HCT116 (cell line): ENCODE results near the gene TTYH2. TPM values are rescaled to one million over a fixed set of nuclear protein-coding genes. Genes with fewer than 3 reads are reported as not detected.
A peak's percentile ranks its signal among the peaks of the same experiment; 100 is the strongest.

Source experiments
- ATAC-seq: fragments of 200-7000 bp; cut with Tn5 transposase; 2 replicates; pipeline ENCODE4 v1.9.1; 2020; ENCODE audit warnings: mild to moderate bottlenecking, moderate library complexity
- BruUV-seq: library from RNA; stranded (reverse); fragments of 400-500 nt; replicated peaks from 2 replicates; lab custom pipeline; 2021; lab: Mats Ljungman, UMichigan
- CTCF ChIA-PET: fragments of 300-600 bp; sonication (Branson Sonifier 250); formaldehyde crosslinking; loops from one replicate; lab custom pipeline; 2021; ENCODE audit warnings: antibody characterized with exemption; lab: Charles Lee
- POLR2A ChIA-PET: fragments of 300-600, 350-600 bp; sonication (Branson Sonifier 250); formaldehyde crosslinking; loops from one replicate; lab custom pipeline; 2021; ENCODE audit warnings: antibody characterized with exemption; lab: Charles Lee
- RAD21 ChIA-PET, 2 experiments: fragments of 300-600 bp; sonication (Branson Sonifier 250); formaldehyde crosslinking; loops; one replicate each; lab custom pipeline; 2023; ENCODE audit warnings: low total read pairs in 2 of 2; ENCODE audit not compliant: uncharacterized antibody in 2 of 2, unreplicated experiment in 2 of 2, low non-redundant PET in 1 of 2; lab: Charles Lee
- DNase-seq: peaks from one replicate; pipeline ENCODE4 v3.0.0-alpha.2; 2010; ENCODE audit warnings: low read depth, low spot score
- H2AFZ ChIP-seq: fragments of 200-600 bp; shearing (Covaris generic), sonication (generic); 2 replicates; pipeline ENCODE4 v1.6.1; 2017; ENCODE audit warnings: low read depth, mixed run types, mixed read lengths, antibody characterized with exemption, low read length; ENCODE audit not compliant: poor library complexity, severe bottlenecking
- H3K27ac ChIP-seq: 2 replicates; pipeline ENCODE4 v1.5.1; 2012; ENCODE audit warnings: low read depth, low read length
- H3K27me3 ChIP-seq: fragments of 200-600 bp; sonication (generic); 2 replicates; pipeline ENCODE4 v1.6.1; 2016; ENCODE audit warnings: mixed run types, low read length, mixed read lengths; ENCODE audit not compliant: insufficient read depth
- H3K36me3 ChIP-seq, 2 experiments: fragments of 200-500 bp in 1 of 2; fragments of 200-600 bp in 1 of 2; sonication (Bioruptor generic) in 1 of 2; sonication (generic) in 1 of 2; 2 replicates each; pipeline versions ENCODE4 v1.5.1 to v1.6.1; 2014 to 2016; ENCODE audit warnings: low read length in 2 of 2, inconsistent platforms in 1 of 2, mixed read lengths in 1 of 2, mixed run types in 1 of 2; ENCODE audit not compliant: insufficient read depth in 2 of 2, control insufficient read depth in 1 of 2
- H3K4me1 ChIP-seq, 2 experiments: fragments of 200-600 bp in 1 of 2; sonication (generic) in 1 of 2; 2 replicates each; pipeline versions ENCODE4 v1.5.1 to v1.6.1; 2012 to 2017; ENCODE audit warnings: low read length in 2 of 2, inconsistent platforms in 1 of 2, mild to moderate bottlenecking in 1 of 2, mixed read lengths in 1 of 2, mixed run types in 1 of 2, moderate library complexity in 1 of 2; ENCODE audit not compliant: insufficient read depth in 2 of 2, control insufficient read depth in 1 of 2
- H3K4me2 ChIP-seq: fragments of 200-600 bp; sonication (generic); 2 replicates; pipeline ENCODE4 v1.6.1; 2017; ENCODE audit warnings: mixed run types, low read length, mixed read lengths
- H3K4me3 ChIP-seq, 2 experiments: fragments of 200-600 bp in 1 of 2; sonication (generic) in 1 of 2; replicated peaks in 1 of 2; 2 replicates each; pipeline ENCODE4 v1.5.1; 2011 to 2016; ENCODE audit warnings: low read length in 2 of 2, control low read depth in 1 of 2, low read depth in 1 of 2, mild to moderate bottlenecking in 1 of 2, mixed read lengths in 1 of 2, mixed run types in 1 of 2
- H3K79me2 ChIP-seq: fragments of 200-600 bp; sonication (generic); 2 replicates; pipeline ENCODE4 v1.6.1; 2017; ENCODE audit warnings: mild to moderate bottlenecking, mixed run types, low read length, moderate library complexity, mixed read lengths; ENCODE audit not compliant: insufficient read depth
- H3K9ac ChIP-seq: fragments of 200-600 bp; sonication (generic); 2 replicates; pipeline ENCODE4 v1.6.1; 2016; ENCODE audit warnings: low read length, mixed read lengths
- H3K9me2 ChIP-seq: fragments of 200-600 bp; sonication (generic), shearing (Covaris generic); 2 replicates; pipeline ENCODE4 v1.6.1; 2017; ENCODE audit warnings: mixed run types, mild to moderate bottlenecking, moderate library complexity; ENCODE audit not compliant: insufficient read depth
- H3K9me3 ChIP-seq, 2 experiments: fragments of 200-500 bp in 1 of 2; fragments of 200-600 bp in 1 of 2; sonication (Bioruptor generic) in 1 of 2; sonication (generic) in 1 of 2; 2 replicates each; pipeline ENCODE4 v1.6.1; 2014 to 2017; ENCODE audit warnings: low read length in 2 of 2, mixed read lengths in 2 of 2, inconsistent platforms in 1 of 2, low read depth in 1 of 2, mild to moderate bottlenecking in 1 of 2, mixed run types in 1 of 2, moderate library complexity in 1 of 2; ENCODE audit not compliant: control insufficient read depth in 1 of 2, insufficient read depth in 1 of 2
- H4K20me1 ChIP-seq: fragments of 200-600 bp; sonication (generic), shearing (Covaris generic); 2 replicates; pipeline ENCODE4 v1.6.1; 2017; ENCODE audit warnings: mixed run types, mild to moderate bottlenecking, moderate library complexity; ENCODE audit not compliant: insufficient read depth
- ATF3 ChIP-seq: IDR thresholded peaks from 2 replicates; pipeline ENCODE4 v1.6.1; 2012
- POLR2AphosphoS5 ChIP-seq: IDR thresholded peaks from 2 replicates; pipeline ENCODE4 v1.6.1; 2011; ENCODE audit warnings: mild to moderate bottlenecking, low read depth, low read length, moderate library complexity
- SP1 ChIP-seq: IDR thresholded peaks from 2 replicates; pipeline ENCODE4 v1.6.1; 2012; ENCODE audit warnings: low read depth
- intact Hi-C: fragments of 100-400 bp; cut with micrococcal nuclease; formaldehyde crosslinking; loops from 2 replicates; pipeline ENCODE4 v1.10.0; 2022
- total RNA-seq: library from RNA; stranded (reverse); gene quantifications from one replicate; pipeline ENCODE4 v1.2.1, GENCODE V29; 2021; ENCODE audit not compliant: unreplicated experiment

The TTYH2 gene
- total RNA-seq, 1 experiment from 2014 or later, result 10.8 TPM

GRCh38 chr17:74211141-74211911 is 2.0 kb upstream of the TTYH2 start:
- ChIA-PET CTCF (interaction anchor here (1.0 to 1.1 kb wide), 2 partner anchors 12 to 85 kb away, joined by 4 to 7 read pairs; no protein-coding TSS in a partner anchor), RAD21 (no interaction called here), POLR2A (interaction anchor here (0.8 to 1.5 kb wide), 3 partner anchors 8 to 90 kb away, joined by 3 to 4 read pairs (median 3); partner anchors contain the start of gene RPL38)
- ATAC-seq, result peak; percentile 5; the same call in 1 of the 2 replicates
- H2AFZ ChIP-seq, result no peak overlapping the region
- H3K4me1 ChIP-seq, result peaks cover 25 to 71% of the 10 kb centered on the region in 2 experiments
- H3K9me3 ChIP-seq, result no peaks in the 10 kb centered on the region
- peak overlapping the region; percentile 97 for H3K4me2 ChIP-seq
- H3K27ac ChIP-seq, result peak overlapping the region; percentile 76
- TF ChIP-seq POLR2AphosphoS5 (peak; percentile 26), ATF3 (no peak)
- no peak for DNase-seq
- H3K9ac ChIP-seq, result peak overlapping the region; percentile 72
- peaks cover 32 to 38% of the 10 kb centered on the region in 2 experiments; a peak in 3 of 4 replicates for H3K36me3 ChIP-seq
- H4K20me1 ChIP-seq, result peaks cover 38% of the 10 kb centered on the region; the same call in 1 of the 2 replicates
- intact Hi-C loops, result loop anchor here (5.0 kb wide), 3 partner anchors 141 to 321 kb away; partner anchors contain the start of gene CD300LB
- H3K27me3 ChIP-seq, result no peaks in the 10 kb centered on the region
- no peaks in the 10 kb centered on the region for H3K9me2 ChIP-seq
- peaks cover 37% of the 10 kb centered on the region for H3K79me2 ChIP-seq
- H3K4me3 ChIP-seq, result peak overlapping the region; percentile 75 to 77; a peak in 3 of 4 replicates
- BruUV-seq, result no TSS peak

- H3K4me2 ChIP-seq, result peak overlapping the region; percentile 97
- no peak for ATAC-seq
Measured at GRCh38 chr17:74211912-74212208, 1.5 kb upstream of the TTYH2 start.

More at GRCh38 chr17:74211912-74212208, 1.5 kb upstream of the TTYH2 start:
- Histone ChIP-seq H3K9ac (peak overlapping the region; percentile 72), H3K4me3 (peak overlapping the region; percentile 75 to 77), H4K20me1 (peaks cover 36% of the 10 kb centered on the region; the same call in 1 of the 2 replicates), H3K9me2 (no peaks in the 10 kb centered on the region), H3K9me3 (no peaks in the 10 kb centered on the region), H2AFZ (no peak overlapping the region), H3K27ac (peak overlapping the region; percentile 76), H3K27me3 (no peaks in the 10 kb centered on the region), H3K79me2 (peaks cover 32% of the 10 kb centered on the region), H3K36me3 (peaks cover 26 to 34% of the 10 kb centered on the region in 2 experiments; a peak in 3 of 4 replicates), H3K4me1 (peaks cover 25 to 66% of the 10 kb centered on the region in 2 experiments)
- ChIA-PET RAD21 (no interaction called here), POLR2A (interaction anchor here (0.8 to 1.5 kb wide), 2 partner anchors 9 to 89 kb away, joined by 3 read pairs; partner anchors contain the start of gene RPL38), CTCF (interaction anchor here (1.1 kb wide), 1 partner anchor 13 kb away, joined by 7 read pairs; no protein-coding TSS in a partner anchor)
- DNase-seq, result no peak
- TF ChIP-seq SP1, result no peak
- intact Hi-C loops, result loop anchor here (5.0 kb wide), 3 partner anchors 140 to 320 kb away; partner anchors contain the start of gene CD300LB
- BruUV-seq, result no TSS peak
